Nephron progenitor cell (in vitro differentiated cells): ENCODE results near the gene GCH1.

Source experiments
- DNase-seq: peaks from one replicate; pipeline ENCODE4 v3.0.0; 2021
- H3K27ac Mint-ChIP-seq: 2 replicates; pipeline ENCODE4 v1.8.0; 2021; ENCODE audit warnings: mild to moderate bottlenecking, moderate library complexity, mixed read lengths
- H3K27me3 Mint-ChIP-seq: 2 replicates; pipeline ENCODE4 v1.8.0; 2021; ENCODE audit warnings: mild to moderate bottlenecking, low read depth, mixed read lengths; ENCODE audit not compliant: poor library complexity
- H3K36me3 Mint-ChIP-seq: 2 replicates; pipeline ENCODE4 v1.8.0; 2021; ENCODE audit warnings: low read depth, mixed read lengths
- H3K4me1 Mint-ChIP-seq: 2 replicates; pipeline ENCODE4 v1.8.0; 2021; ENCODE audit warnings: mixed read lengths
- H3K4me3 Mint-ChIP-seq: 2 replicates; pipeline ENCODE4 v1.8.0; 2021; ENCODE audit warnings: mild to moderate bottlenecking, moderate library complexity, mixed read lengths
- H3K9me3 Mint-ChIP-seq: 2 replicates; pipeline ENCODE4 v1.8.0; 2021; ENCODE audit warnings: mild to moderate bottlenecking, moderate library complexity, mixed read lengths
- CTCF ChIP-seq: fragments of 200-600 bp; sonication (generic); IDR thresholded peaks from 2 replicates; pipeline ENCODE4 v1.5.0; 2021; ENCODE audit warnings: antibody characterized with exemption

GCH1 gene

GRCh38 chr14:54867011-54867410 lies 35.6 kb downstream of the GCH1 start:
- H3K27ac Mint-ChIP-seq, result no peak overlapping the region
- peaks cover 7% of the 10 kb centered on the region for H3K27me3 Mint-ChIP-seq
- peaks cover 10% of the 10 kb centered on the region for H3K36me3 Mint-ChIP-seq
- H3K4me1 Mint-ChIP-seq, result peaks cover 19% of the 10 kb centered on the region
- no peak for TF ChIP-seq CTCF
- H3K9me3 Mint-ChIP-seq, result peaks cover 26% of the 10 kb centered on the region
- no peak overlapping the region for H3K4me3 Mint-ChIP-seq
- DNase-seq, result no peak

GRCh38 chr14:54866588-54866987 lies 36.0 kb downstream of the GCH1 start:
- Mint-ChIP-seq H3K4me1 (peaks cover 19% of the 10 kb centered on the region), H3K4me3 (no peak overlapping the region), H3K9me3 (peaks cover 22% of the 10 kb centered on the region), H3K36me3 (peaks cover 10% of the 10 kb centered on the region), H3K27me3 (peaks cover 7% of the 10 kb centered on the region), H3K27ac (no peak overlapping the region)
- no peak for DNase-seq
- no peak for TF ChIP-seq CTCF

DNA sequence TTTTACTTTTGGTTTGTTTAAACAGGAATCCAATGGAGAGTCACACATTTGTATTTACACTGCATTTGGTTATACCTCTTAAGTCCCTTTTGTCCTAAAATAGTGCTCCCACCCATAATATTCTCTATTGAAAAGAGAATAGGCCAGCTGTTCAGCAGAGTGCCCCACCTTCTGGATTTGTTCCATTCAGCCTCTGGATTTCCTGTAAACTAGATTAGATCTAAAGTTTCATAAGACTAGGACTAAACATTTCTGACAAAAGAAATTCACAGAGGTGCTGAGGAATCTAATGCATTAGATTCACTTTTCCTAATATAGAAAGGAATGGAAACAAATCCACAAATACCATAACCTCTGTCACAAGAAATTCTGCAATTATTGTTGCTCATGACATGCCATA lies 38.1 kb downstream of the GCH1 start:
- TF ChIP-seq CTCF, result no peak
- Mint-ChIP-seq H3K4me3 (no peak overlapping the region), H3K36me3 (peaks cover under 1% of the 10 kb centered on the region), H3K9me3 (peaks cover 2% of the 10 kb centered on the region), H3K27ac (no peak overlapping the region), H3K27me3 (no peaks in the 10 kb centered on the region), H3K4me1 (peaks cover under 1% of the 10 kb centered on the region)
- DNase-seq, result no peak

GRCh38 chr14:54857830-54858269 lies 44.8 kb downstream of the GCH1 start:
- DNase-seq, result no peak
- Mint-ChIP-seq H3K36me3 (no peaks in the 10 kb centered on the region), H3K9me3 (no peaks in the 10 kb centered on the region), H3K27me3 (no peaks in the 10 kb centered on the region), H3K4me1 (no peaks in the 10 kb centered on the region), H3K27ac (no peak overlapping the region), H3K4me3 (no peak overlapping the region)
- no peak for TF ChIP-seq CTCF

- TF ChIP-seq CTCF, result no peak
- H3K36me3 Mint-ChIP-seq, result no peaks in the 10 kb centered on the region
- H3K4me3 Mint-ChIP-seq, result no peak overlapping the region
- DNase-seq, result no peak
- H3K4me1 Mint-ChIP-seq, result no peaks in the 10 kb centered on the region
- H3K27ac Mint-ChIP-seq, result no peak overlapping the region
- H3K27me3 Mint-ChIP-seq, result no peaks in the 10 kb centered on the region
- H3K9me3 Mint-ChIP-seq, result no peaks in the 10 kb centered on the region
Observed at GRCh38 chr14:54856152-54856551, 46.5 kb downstream of the GCH1 start.

- no peak for DNase-seq
- Mint-ChIP-seq H3K4me1 (no peaks in the 10 kb centered on the region), H3K4me3 (no peak overlapping the region), H3K9me3 (peaks cover 5% of the 10 kb centered on the region), H3K27me3 (no peaks in the 10 kb centered on the region), H3K36me3 (no peaks in the 10 kb centered on the region), H3K27ac (no peak overlapping the region)
- no peak for TF ChIP-seq CTCF
Observed at GRCh38 chr14:54854181-54854580, 48.4 kb downstream of the GCH1 start.
